HCT116 (cell line): ENCODE data around the gene CST1.

ENCODE experiments used
- EGR1 ChIP-seq: IDR thresholded peaks from 2 replicates; pipeline ENCODE4 v1.6.1; 2012; ENCODE audit warnings: low read depth
- JUND ChIP-seq: IDR thresholded peaks from 2 replicates; pipeline ENCODE4 v1.6.1; 2012
- POLR2A ChIP-seq: IDR thresholded peaks from 2 replicates; pipeline ENCODE4 v1.7.0; 2011; ENCODE audit warnings: borderline replicate concordance; ENCODE audit not compliant: insufficient read depth, insufficient read length; ENCODE audit errors: extremely low read depth
- POLR2AphosphoS5 ChIP-seq: IDR thresholded peaks from 2 replicates; pipeline ENCODE4 v1.6.1; 2011; ENCODE audit warnings: mild to moderate bottlenecking, low read depth, low read length, moderate library complexity
- SIN3A ChIP-seq: IDR thresholded peaks from 2 replicates; pipeline ENCODE4 v1.6.1; 2012; ENCODE audit warnings: low read depth
- TCF7L2 ChIP-seq: IDR thresholded peaks from 2 replicates; pipeline ENCODE4 v1.7.0; 2011; ENCODE audit warnings: borderline replicate concordance, inconsistent platforms; ENCODE audit not compliant: insufficient read depth, insufficient read length; ENCODE audit errors: extremely low read depth
- YY1 ChIP-seq: IDR thresholded peaks from 2 replicates; pipeline ENCODE4 v1.6.1; 2011; ENCODE audit warnings: low read length, low read depth, moderate library complexity, mild to moderate bottlenecking; ENCODE audit not compliant: insufficient replicate concordance; ENCODE audit errors: extremely low read depth
- TF ChIP-seq, protein P1 (sequence below), 3 experiments: fragments of 200-600 bp in 1 of 3; sonication (generic) in 1 of 3; IDR thresholded peaks in 2 of 3; conservative IDR thresholded peaks in 1 of 3; 2 replicates each; pipeline ENCODE4 v1.5.1; 2012 to 2017; ENCODE audit warnings: low read depth in 2 of 3, low read length in 2 of 3, antibody characterized with exemption in 1 of 3, borderline replicate concordance in 1 of 3, control low read depth in 1 of 3, mild to moderate bottlenecking in 1 of 3, mixed read lengths in 1 of 3, mixed run types in 1 of 3, moderate library complexity in 1 of 3; ENCODE audit not compliant: insufficient read depth in 1 of 3
- TF ChIP-seq, protein P2 (sequence below): IDR thresholded peaks from 2 replicates; pipeline ENCODE4 v1.6.1; 2011; ENCODE audit warnings: mild to moderate bottlenecking, low read length, moderate library complexity; ENCODE audit not compliant: insufficient replicate concordance; ENCODE audit errors: extremely low read depth
- TF ChIP-seq, protein P3 (sequence below): IDR thresholded peaks from 2 replicates; pipeline ENCODE4 v1.6.1; 2012; ENCODE audit warnings: low read depth

DNA sequence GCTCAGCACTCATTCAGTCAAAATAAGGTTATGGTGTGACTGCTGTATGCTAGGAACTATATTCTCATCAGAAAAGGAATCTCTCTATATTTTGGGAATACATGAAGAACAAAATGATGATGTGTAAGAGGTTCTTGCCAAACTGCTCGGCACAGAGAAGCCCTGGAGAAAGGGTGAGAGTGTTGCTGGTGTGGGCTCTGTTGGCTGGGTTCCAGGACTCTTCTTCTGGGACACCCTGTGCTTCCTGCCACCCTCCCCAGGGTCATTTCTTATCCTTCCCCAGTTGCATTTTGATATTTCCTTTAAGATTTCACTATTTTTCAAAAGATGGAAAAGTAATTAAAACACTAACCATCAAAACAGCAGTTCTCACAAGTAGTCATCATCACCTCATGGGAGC is 28.8 kb downstream of the CST1 start:
- TF ChIP-seq, protein P1, sequence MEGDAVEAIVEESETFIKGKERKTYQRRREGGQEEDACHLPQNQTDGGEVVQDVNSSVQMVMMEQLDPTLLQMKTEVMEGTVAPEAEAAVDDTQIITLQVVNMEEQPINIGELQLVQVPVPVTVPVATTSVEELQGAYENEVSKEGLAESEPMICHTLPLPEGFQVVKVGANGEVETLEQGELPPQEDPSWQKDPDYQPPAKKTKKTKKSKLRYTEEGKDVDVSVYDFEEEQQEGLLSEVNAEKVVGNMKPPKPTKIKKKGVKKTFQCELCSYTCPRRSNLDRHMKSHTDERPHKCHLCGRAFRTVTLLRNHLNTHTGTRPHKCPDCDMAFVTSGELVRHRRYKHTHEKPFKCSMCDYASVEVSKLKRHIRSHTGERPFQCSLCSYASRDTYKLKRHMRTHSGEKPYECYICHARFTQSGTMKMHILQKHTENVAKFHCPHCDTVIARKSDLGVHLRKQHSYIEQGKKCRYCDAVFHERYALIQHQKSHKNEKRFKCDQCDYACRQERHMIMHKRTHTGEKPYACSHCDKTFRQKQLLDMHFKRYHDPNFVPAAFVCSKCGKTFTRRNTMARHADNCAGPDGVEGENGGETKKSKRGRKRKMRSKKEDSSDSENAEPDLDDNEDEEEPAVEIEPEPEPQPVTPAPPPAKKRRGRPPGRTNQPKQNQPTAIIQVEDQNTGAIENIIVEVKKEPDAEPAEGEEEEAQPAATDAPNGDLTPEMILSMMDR (IDR thresholded peaks at IDR 0.05 in 2 of 3, conservative IDR thresholded peaks at IDR 0.05 in 1 of 3; ENCODE audit: borderline replicate concordance in 1 of 3, insufficient read depth in 1 of 3, low read depth in 2 of 3, low read length in 2 of 3): no peak
- TF ChIP-seq POLR2AphosphoS5: no peak
- TF ChIP-seq POLR2A: no peak
- TF ChIP-seq, protein P2, sequence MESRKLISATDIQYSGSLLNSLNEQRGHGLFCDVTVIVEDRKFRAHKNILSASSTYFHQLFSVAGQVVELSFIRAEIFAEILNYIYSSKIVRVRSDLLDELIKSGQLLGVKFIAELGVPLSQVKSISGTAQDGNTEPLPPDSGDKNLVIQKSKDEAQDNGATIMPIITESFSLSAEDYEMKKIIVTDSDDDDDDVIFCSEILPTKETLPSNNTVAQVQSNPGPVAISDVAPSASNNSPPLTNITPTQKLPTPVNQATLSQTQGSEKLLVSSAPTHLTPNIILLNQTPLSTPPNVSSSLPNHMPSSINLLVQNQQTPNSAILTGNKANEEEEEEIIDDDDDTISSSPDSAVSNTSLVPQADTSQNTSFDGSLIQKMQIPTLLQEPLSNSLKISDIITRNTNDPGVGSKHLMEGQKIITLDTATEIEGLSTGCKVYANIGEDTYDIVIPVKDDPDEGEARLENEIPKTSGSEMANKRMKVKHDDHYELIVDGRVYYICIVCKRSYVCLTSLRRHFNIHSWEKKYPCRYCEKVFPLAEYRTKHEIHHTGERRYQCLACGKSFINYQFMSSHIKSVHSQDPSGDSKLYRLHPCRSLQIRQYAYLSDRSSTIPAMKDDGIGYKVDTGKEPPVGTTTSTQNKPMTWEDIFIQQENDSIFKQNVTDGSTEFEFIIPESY: no peak
- TF ChIP-seq SIN3A: no peak
- TF ChIP-seq EGR1: no peak
- no peak for TF ChIP-seq TCF7L2
- no peak for TF ChIP-seq YY1
- TF ChIP-seq, protein P3, sequence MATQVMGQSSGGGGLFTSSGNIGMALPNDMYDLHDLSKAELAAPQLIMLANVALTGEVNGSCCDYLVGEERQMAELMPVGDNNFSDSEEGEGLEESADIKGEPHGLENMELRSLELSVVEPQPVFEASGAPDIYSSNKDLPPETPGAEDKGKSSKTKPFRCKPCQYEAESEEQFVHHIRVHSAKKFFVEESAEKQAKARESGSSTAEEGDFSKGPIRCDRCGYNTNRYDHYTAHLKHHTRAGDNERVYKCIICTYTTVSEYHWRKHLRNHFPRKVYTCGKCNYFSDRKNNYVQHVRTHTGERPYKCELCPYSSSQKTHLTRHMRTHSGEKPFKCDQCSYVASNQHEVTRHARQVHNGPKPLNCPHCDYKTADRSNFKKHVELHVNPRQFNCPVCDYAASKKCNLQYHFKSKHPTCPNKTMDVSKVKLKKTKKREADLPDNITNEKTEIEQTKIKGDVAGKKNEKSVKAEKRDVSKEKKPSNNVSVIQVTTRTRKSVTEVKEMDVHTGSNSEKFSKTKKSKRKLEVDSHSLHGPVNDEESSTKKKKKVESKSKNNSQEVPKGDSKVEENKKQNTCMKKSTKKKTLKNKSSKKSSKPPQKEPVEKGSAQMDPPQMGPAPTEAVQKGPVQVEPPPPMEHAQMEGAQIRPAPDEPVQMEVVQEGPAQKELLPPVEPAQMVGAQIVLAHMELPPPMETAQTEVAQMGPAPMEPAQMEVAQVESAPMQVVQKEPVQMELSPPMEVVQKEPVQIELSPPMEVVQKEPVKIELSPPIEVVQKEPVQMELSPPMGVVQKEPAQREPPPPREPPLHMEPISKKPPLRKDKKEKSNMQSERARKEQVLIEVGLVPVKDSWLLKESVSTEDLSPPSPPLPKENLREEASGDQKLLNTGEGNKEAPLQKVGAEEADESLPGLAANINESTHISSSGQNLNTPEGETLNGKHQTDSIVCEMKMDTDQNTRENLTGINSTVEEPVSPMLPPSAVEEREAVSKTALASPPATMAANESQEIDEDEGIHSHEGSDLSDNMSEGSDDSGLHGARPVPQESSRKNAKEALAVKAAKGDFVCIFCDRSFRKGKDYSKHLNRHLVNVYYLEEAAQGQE: no peak
- no peak for TF ChIP-seq JUND
